KBM-7 (cell line): ENCODE measurements around the gene RIC3.
"Not testable (repeated sequence)": the region's sequence is repeated elsewhere in the genome, so short reads cannot be mapped to it uniquely, and the experiment has no call there.

Source experiments
- DNase-seq: peaks from one replicate; pipeline ENCODE4 v3.0.0-alpha.2; 2015
- in situ Hi-C: fragments of 300-500 bp; cut with MboI; formaldehyde crosslinking; loops from 2 replicates; pipeline ENCODE4 v1.14.3; 2020; ENCODE audit warnings: low sequenced_read_pairs, low pct_unique_long_range_greater_than_20kb, mixed read lengths

RIC3 gene

DNA sequence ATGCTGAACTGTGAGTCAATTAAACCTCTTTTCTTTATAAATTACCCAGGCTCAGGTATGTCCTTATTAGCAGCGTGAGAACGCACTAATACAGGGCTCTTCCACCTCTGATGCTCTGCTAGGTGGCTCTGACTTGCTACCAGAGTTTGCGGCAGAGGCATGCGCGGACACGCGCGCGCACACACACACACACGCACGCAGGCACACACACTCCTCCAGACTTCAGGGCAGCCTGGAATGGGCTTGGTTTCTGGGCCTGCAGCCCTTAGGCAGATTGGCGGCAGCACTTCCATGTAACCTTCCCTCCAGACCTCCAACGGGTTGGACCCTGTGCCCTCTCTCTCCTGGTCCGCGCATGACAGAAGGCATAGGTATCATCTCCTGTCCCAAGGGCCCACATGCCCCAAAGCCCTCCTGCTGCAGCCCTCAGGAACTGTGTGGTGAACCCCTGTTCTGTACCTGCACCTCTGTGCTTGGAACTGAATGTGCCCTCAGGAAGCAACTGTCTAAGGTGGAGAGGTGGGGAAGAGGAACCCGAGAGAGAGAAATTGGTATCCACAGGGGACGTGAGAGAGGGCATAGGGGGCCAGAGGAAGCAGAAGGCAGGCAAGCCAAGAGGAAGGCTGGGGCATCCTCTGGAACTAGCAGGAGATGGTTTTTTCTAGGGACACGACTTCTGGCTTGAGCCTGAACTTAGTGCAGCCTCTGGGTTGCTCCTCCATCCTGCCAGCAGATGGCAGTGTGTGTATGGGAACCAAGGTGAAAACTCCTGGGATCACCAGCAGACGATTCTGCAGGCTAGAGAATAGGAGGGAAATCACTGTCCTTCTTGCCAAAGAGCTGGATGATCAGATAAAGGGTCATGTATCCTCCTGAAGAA, 23.4 kb upstream of the RIC3 start:
- in situ Hi-C loops = no loop called here

DNA sequence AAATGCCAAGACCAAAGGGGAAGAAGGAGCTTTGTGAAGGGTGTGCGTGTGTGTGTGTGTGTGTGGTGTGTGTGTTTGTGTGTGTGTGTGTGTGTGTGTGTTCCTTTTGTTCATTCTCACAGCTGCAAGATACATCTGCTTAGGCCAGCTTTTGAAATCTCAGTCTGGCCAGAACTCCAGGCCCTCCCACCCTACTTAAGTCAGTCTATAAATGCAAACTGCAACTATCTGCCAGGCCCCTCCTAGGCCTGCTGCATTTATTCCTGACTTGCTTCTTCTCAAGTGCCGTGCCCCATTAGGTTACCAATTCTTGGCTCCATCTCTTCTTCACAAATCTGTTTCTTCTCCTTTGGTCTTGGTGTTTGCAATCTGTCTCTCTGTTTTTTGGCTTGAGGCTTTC, 21.6 kb upstream of the RIC3 start:
- no peak for DNase-seq
- in situ Hi-C loops = no loop called here

More for the DNA sequence above, 23.4 kb upstream of the RIC3 start:
- DNase-seq = peak; percentile 59

DNA sequence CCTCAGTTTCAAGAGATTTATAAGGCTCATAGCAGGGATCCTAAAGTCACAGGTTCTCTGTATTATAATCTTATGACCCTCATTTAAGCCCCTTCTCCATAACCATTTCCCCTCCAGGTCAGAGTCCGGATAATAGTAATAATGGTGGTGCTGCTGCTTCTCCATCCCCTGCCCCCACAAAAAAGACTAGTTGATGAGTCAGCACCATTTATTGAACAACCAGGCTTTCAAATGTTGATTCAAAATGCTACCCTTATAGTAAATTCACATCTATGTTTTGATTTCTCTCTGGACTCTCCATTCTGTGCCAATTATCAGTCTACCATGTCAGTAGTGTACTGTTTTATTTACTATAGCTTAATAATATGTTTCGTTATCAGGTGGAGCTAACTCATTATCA, 17.6 kb upstream of the RIC3 start:
- in situ Hi-C loops = no loop called here
- no peak for DNase-seq

DNA sequence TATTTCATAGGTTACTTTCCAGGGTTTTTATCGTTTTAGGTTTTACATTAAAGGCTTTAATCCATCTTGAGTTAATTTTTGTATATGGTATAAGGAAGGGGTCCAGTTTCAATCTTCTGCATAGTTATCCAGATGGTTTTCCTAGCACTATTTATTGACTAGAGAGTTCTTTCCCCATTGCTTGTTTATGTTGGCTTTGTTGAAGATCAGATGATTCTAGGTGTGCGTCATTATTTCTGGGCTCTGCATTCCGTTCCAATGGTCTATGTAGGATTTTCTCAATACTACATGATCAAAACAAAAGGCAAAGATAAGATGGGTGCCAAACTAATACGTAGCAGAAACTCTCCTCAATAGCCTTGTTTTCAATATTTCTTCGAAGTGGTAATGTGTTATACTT, 14.3 kb upstream of the RIC3 start:
- DNase-seq = no peak
- in situ Hi-C loops = no loop called here

DNA sequence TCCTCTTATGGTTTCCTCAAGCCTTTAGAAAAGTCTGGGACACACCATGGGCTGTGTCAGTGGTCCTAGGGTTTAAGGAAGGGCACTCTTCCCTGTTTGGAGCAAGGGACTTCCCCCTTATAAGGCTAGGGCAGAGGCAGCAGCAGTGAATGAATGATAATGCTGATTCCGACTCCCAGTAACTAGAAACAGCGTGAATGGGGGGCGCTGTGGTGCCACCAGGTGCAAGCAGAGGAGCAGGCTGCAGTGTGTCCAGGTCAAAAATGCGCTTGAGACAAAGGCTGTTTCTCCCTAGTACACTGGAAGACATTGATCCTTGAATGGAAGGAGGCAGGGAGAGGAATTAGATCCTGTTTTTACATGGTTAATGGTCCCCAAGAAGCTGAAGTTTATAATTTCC, 11.6 kb upstream of the RIC3 start:
- in situ Hi-C loops = no loop called here
- no peak for DNase-seq

DNA sequence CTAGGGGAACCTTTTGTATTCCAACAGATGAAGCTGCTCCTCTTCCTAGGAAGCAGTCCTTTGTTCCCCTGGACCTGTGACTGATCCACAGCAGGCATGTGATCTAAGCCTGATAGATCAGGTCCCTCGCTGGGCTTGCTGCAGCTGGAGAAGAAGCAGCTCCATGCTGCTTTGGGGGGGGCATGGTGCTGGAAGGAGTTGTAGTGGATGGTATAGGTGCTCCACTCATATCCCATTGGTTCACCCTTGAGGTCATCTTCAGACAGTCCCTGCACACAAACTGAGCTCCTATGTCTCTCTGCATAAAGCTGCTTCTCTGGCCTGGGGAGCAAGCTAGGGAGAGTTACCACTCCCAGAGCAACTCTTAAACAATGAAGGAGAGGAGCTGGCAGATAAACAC, 9.5 kb upstream of the RIC3 start:
- DNase-seq = no peak
- in situ Hi-C loops = no loop called here

DNA sequence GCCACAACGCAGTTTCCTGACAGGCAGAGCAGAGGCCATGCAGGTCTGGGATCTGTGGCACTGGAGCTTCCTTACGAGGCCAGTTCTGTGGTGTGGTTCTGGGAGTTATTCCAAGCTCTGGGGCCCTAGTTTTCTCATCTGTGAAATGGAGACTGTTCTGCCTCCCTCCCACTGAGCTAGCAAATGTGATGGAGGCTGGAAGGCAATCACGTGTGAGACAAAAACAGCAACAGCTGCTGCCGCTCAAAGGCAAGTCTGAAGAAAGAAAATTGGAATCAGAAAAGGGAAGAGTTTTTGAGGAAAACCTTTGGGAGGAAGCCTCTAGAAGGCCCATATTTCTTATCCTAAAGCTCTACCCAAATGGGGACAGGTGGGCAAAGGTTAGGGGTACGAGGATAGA, 8.3 kb upstream of the RIC3 start:
- in situ Hi-C loops = no loop called here

DNA sequence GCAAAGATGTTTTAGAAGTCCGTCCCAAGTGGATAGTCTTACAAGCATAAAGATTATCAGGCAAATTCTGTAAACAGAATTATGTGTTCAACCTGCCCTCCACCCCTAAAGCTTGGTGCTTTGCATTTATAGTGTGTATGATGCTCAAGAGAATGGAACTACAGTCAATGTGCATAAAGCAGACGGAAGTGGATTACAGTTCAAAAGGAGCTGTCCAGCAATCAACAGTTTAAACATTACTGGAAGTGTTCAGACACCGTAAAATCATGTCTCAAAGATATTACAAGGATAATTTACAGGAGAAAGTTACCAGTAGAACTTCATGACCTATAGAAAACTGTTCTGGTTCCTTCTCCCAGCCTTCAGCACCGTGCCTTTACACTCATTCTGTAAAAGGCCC, 1.0 kb downstream of the RIC3 start:
- in situ Hi-C loops = no loop called here
- no peak for DNase-seq

More for the DNA sequence above, 8.3 kb upstream of the RIC3 start:
- DNase-seq = no peak

DNA sequence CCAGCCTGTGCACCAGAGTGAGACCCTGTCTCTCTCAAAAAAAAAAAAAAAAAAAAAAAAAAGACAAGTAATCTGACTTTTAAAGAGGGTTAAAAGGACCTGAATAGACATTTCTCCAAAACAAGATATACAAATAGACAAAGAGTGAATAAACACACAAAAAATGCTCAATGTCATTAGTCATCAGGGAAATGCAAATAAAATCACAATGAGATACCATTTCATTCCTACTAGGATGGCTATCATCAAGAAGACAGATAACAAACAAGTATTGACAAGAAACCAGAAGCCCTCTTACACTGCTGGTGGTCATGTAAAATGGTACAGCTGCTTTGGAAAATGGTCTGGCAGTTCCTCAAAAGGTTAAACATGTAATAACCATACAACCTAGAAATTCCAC, 4.1 kb downstream of the RIC3 start:
- no peak for DNase-seq
- in situ Hi-C loops = no loop called here

DNA sequence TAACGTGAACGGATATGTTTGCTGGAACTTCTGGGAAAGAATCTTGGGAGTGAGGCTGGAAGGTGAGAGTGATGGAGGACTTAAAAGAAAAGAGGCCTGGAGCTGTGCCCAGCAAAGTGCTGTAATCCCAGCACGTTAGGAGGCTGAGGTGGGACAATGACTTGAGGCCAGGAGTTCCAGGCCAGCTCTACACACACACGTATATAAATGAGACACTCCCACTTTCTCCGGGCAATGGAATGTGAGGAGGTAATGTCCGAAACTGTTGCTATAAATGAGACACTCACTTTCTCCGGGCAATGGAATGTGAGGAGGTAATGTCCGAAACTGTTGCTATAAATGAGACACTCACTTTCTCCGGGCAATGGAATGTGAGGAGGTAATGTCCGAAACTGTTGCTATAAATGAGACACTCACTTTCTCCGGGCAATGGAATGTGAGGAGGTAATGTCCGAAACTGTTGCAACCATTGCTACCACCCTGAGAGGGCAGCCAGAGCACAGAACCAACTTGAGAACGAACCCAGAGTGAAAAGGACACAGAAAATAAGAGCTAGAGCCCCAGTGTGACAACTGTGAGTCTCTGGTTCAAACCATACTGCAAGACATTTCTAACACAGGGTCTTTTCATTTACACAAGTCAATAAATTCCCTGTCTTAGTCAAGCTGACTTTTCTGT, 7.1 kb downstream of the RIC3 start:
- in situ Hi-C loops, DNase-seq: not testable (repeated sequence)

DNA sequence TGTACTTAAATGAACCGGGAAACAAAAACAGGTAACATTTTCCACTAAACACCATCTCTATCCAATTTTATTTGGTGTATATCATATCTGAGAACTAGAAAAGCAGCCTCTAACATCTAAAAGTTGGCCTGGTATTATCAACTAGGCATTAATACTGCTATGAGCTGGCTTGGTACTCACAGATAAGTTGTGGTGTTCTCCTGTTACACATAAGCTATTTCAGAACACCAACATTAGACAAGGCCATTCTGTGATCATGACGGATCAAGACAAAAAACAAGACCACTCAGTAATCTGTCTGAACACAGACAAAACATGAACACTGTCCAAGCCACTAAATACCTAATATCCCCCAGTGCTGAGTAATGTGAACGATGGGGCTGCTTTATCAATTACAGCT, 11.9 kb downstream of the RIC3 start:
- in situ Hi-C loops = no loop called here
- DNase-seq = no peak

DNA sequence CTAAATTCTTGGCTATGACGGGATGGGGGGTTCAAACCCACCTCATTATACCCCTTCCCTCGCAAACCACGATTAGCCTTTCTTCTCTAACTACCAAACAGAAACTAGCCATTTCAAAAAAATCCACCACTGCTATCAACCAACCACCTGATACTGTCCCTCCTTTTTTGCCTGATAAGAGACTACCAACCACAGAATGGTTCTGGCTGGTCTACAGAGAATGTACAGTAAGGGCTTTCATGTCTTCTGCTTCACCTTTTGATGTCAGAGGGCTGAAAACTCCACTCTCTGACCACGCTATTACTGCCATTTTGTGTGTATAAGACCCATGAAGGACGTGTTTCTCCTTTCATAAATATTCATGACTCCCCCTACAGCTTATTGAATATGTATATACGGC, 19.1 kb downstream of the RIC3 start:
- in situ Hi-C loops = no loop called here
- no peak for DNase-seq

DNA sequence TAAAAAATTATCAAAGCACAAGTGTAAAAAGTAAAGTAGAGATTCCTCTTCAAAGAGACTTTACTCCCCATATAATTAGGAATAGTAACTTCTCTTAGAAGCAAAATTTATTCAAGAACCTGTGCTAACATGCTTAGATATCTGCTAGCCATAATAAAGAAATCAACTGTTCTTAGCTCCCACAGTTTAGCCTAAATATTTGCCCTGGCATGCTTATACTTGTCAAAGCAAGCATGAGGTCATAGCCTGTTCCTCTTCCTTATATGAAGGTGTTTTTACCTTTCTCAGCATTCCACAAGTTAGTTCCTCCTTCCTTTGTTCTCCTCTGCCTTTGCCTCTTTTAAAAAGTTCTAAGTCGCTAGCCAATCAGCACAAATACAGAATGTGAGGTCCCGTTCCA, 30.3 kb downstream of the RIC3 start:
- in situ Hi-C loops = no loop called here
- no peak for DNase-seq

DNA sequence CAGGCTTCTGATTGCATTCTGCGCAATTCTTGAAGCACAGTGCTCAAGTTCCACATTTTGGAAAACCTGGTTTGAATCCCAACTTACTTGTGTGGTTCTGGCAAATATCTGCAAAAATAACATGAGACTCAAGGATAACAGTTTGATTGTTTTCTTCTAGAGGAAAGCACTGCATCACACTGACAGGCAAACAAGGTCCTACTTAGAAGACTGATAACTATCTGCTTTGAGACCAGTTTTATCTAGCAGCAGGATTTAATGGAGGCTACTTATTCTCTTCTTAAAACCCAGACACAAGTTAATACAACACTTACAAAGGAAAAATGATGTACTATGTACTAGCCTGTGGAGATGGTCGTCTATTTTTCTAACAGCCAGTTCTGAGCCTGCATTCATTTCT, 41.4 kb downstream of the RIC3 start:
- in situ Hi-C loops = no loop called here
- no peak for DNase-seq

DNA sequence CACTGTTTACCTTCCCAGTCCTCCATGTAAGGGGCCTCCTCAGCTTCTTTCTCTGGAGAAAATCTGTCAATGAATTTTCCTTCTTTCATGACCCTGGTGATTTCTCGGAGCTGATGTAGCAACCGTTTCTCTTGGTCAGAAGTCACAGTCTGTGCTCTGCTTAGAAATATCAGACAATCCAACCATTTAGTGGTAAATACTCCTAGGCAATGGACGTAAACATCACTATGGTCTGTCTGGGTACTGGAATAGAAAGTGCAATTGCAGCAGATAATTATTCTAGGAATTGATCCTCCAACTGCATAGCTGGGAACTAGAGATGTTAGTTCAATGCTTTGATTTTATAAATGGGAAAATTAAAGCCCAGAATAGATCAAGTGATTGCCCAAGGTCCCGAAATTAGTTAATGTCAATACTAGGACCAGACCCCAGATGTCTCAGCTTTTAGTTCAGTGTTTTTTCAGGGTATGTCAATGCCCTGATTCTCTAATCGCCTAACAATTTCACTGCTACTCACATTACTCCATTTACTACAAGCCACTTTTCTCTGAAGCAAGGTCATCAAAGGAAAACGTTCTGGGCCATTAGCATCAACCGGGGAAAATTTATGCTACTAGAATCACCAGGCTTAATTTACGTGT, 42.1 kb downstream of the RIC3 start:
- in situ Hi-C loops = no loop called here
- DNase-seq = no peak

DNA sequence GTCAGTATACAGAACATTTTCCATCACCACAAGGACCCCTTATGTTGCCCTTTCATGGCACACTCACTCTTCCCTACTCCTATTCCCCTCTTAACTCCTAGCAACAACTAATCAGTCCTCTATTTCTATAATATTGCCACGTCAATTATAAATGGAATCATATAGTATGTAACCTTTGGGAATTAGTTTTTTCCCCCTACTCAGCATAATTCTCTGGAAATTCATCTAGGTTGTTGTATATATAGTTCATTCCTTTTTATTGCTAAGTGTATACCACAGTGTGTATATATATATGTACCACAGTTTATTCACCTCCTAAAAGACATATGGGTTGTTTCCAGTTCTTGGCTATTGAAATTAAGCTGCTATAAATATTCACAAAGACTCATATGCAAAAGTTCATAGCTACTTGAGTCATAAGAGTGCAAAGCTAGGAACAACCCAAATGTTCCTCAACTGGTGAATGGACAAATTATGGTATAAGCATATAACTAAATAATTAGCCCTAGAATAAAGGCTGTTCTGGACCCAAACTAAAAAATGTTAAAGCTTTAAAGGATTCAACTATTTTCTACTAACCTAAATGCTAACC, 46.6 kb downstream of the RIC3 start:
- no peak for DNase-seq
- in situ Hi-C loops = no loop called here

DNA sequence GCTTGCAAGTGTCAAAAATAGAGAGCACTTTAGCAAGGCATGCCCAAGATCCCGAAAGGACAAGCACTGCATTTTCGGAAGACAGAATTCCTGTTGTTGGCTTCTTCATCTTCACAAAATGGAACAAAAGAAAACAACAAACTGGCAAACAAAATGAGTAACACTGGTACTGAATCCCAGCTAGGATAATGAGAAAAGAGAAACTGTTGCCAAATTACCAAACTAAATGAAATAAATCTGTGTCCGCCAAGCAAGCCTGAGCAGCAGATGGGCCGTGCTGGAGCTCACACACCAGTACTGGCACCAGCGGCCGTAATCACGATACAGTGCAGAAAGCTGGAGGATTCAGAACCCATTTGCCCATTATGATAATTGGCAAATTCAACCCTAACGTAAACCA, 57.2 kb downstream of the RIC3 start:
- in situ Hi-C loops = no loop called here

DNA sequence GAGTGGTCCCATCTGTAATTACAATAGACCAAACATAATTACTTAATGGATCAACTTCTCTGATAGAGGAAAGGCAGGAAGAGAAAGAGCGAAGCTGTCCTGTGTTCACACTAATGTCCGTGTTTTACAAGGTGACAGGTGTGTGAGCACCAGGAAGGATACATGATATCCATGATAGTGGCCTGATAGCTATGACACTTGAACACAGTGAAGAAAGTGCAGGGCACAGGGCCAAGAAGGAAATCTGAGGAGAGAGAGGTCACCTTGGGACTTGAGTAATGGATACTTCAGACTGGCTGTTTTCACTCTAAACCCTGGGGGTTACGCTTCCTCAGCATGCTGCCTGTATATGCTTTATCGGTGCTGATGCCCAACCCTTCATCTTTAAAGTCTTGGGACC, 58.4 kb downstream of the RIC3 start:
- in situ Hi-C loops = no loop called here
- DNase-seq = no peak

More for the DNA sequence above, 57.2 kb downstream of the RIC3 start:
- DNase-seq = no peak

DNA sequence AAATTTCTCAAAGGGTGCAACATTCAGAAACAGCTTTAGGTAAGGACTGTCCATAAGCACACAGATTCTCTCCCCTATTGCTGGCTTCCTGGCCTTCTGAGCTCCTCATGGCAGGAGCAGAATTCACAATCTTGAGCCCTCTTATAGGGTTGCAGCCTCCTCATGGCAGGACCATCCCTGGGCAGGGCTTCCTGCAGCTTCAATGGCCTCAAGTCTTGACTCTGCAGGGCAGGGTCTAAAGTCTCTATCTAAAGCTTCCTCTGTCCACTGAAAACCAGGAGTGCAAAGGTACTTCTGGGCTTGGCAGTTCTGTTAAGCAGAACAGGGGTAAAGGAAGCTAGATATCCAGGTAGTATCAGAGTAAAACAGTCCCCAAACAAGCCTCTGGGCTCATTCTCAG, 59.1 kb downstream of the RIC3 start:
- in situ Hi-C loops = no loop called here
- no peak for DNase-seq

DNA sequence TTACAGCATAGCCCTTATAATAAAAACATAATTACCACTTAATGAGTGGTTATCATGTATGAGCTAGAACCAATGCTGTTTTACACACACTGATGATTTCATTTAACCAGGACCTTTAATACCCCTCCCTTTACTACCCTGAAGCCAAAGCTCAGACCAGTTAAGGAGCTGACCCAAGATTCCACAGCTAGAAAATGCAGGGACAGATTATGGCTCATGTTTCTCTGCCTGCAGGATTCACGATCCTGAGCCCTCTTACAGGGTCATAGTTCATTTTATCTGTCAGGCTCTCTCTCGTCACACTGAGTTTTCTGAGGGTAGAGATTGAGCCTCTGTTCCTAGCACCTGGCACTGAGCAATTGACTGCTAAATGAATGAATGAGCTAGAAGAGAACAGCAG, 60.4 kb downstream of the RIC3 start:
- in situ Hi-C loops = no loop called here
- DNase-seq = no peak
